GM12878 (cell line): ENCODE measurements around the gene ATG5. TPM values are rescaled to one million over a fixed set of nuclear protein-coding genes. Genes with fewer than 3 reads are reported as not detected.

Experiments
- ATAC-seq: fragments of 200-7000 bp; cut with Tn5 transposase; 3 replicates; pipeline ENCODE4 v1.9.1; 2020; ENCODE audit warnings: mild to moderate bottlenecking, moderate library complexity
- BruUV-seq: library from RNA; stranded (reverse); fragments of 400-500 nt; replicated peaks from 2 replicates; lab custom pipeline; 2021; lab: Mats Ljungman, UMichigan
- CTCF ChIA-PET: fragments of 300-600 bp; sonication (Branson Sonifier 250); formaldehyde crosslinking; extraction: SDS; loops from one replicate; lab custom pipeline; 2021; ENCODE audit warnings: inconsistent platforms; lab: Yijun Ruan, JAX
- POLR2A ChIA-PET: fragments of 350-600 bp; formaldehyde crosslinking; extraction: SDS; loops from one replicate; lab custom pipeline; 2021; ENCODE audit warnings: inconsistent platforms; lab: Charles Lee
- RAD21 ChIA-PET: fragments of 300-600 bp; sonication (Branson Sonifier 250); formaldehyde crosslinking; loops from one replicate; lab custom pipeline; 2023; ENCODE audit warnings: antibody characterized with exemption; ENCODE audit not compliant: unreplicated experiment; lab: Charles Lee
- SMC1A ChIA-PET: fragments of 300-600 bp; sonication (Branson Sonifier 250); formaldehyde crosslinking; loops from one replicate; lab custom pipeline; 2023; ENCODE audit not compliant: unreplicated experiment, uncharacterized antibody; lab: Charles Lee
- DNase-seq: peaks from one replicate; pipeline ENCODE4 v3.0.0-alpha.2; 2011; ENCODE audit warnings: low read depth, low spot score
- FAIRE-seq: peaks from 3 replicates; lab custom pipeline; 2011; peaks lifted over from hg19 to GRCh38; lab: Jason Lieb, UNC
- H2AFZ ChIP-seq: 2 replicates; pipeline ENCODE4 v1.6.0; 2011; ENCODE audit warnings: low read depth, low read length, control low read depth; ENCODE audit not compliant: control insufficient read depth
- H3K27ac ChIP-seq: 2 replicates; pipeline ENCODE4 v1.5.1; 2011; ENCODE audit warnings: control low read depth; ENCODE audit not compliant: control insufficient read depth, insufficient read depth
- H3K27me3 ChIP-seq, 2 experiments: replicated peaks in 1 of 2; 2 replicates each; pipeline versions ENCODE4 v1.6.0 to v1.6.1; 2011; ENCODE audit warnings: low read length in 1 of 2; ENCODE audit not compliant: control insufficient read depth in 2 of 2, insufficient read depth in 2 of 2
- H3K36me3 ChIP-seq, 2 experiments: 2 replicates each; pipeline ENCODE4 v1.5.1; 2011; ENCODE audit warnings: low read length in 1 of 2; ENCODE audit not compliant: control insufficient read depth in 2 of 2, insufficient read depth in 2 of 2
- H3K4me1 ChIP-seq: 2 replicates; pipeline ENCODE4 v1.6.1; 2011; ENCODE audit warnings: mild to moderate bottlenecking, low read length, moderate library complexity, mixed read lengths; ENCODE audit not compliant: control insufficient read depth, insufficient read depth
- H3K4me2 ChIP-seq: 2 replicates; pipeline ENCODE4 v1.6.0; 2011; ENCODE audit warnings: control low read depth; ENCODE audit not compliant: control insufficient read depth, insufficient read depth
- H3K4me3 ChIP-seq: fragments of 200-600 bp; sonication (generic); 2 replicates; pipeline ENCODE4 v1.5.1; 2016
- H3K79me2 ChIP-seq: 2 replicates; pipeline ENCODE4 v1.6.0; 2011; ENCODE audit warnings: low read length; ENCODE audit not compliant: control insufficient read depth, insufficient read depth
- H3K9ac ChIP-seq: 2 replicates; pipeline ENCODE4 v1.8.0; 2011; ENCODE audit warnings: low read length, control low read depth, mixed read lengths; ENCODE audit not compliant: control insufficient read depth, insufficient read depth
- H3K9me3 ChIP-seq: replicated peaks from 3 replicates; pipeline ENCODE4 v1.5.1; 2011; ENCODE audit warnings: mild to moderate bottlenecking, low read length; ENCODE audit not compliant: control insufficient read depth, insufficient read depth
- H4K20me1 ChIP-seq: 2 replicates; pipeline ENCODE4 v1.6.0; 2011; ENCODE audit not compliant: control insufficient read depth, insufficient read depth
- BCL11A ChIP-seq: IDR thresholded peaks from 2 replicates; pipeline ENCODE4 v1.6.1; 2011; ENCODE audit warnings: low read depth, low read length
- CREM ChIP-seq: IDR thresholded peaks from 2 replicates; pipeline ENCODE4 v1.6.1; 2014; ENCODE audit warnings: antibody characterized with exemption, low read depth
- EP300 ChIP-seq, 2 experiments: fragments of 150-350 bp in 1 of 2; IDR thresholded peaks; 2 replicates each; pipeline ENCODE4 v1.6.1; 2011 to 2012; ENCODE audit warnings: low read depth in 2 of 2, low read length in 2 of 2, borderline replicate concordance in 1 of 2, improper control_type of control experiment in 1 of 2, inconsistent platforms in 1 of 2; ENCODE audit not compliant: control insufficient read depth in 1 of 2
- IKZF2 ChIP-seq, 2 experiments: fragments of 450-650 bp; IDR thresholded peaks; 2 replicates each; pipeline ENCODE4 v1.6.1; 2017; ENCODE audit warnings: mild to moderate bottlenecking in 2 of 2, moderate library complexity in 2 of 2
- JUNB ChIP-seq: IDR thresholded peaks from 2 replicates; pipeline ENCODE4 v1.6.1; 2016; ENCODE audit warnings: antibody characterized with exemption, mild to moderate bottlenecking
- MTA2 ChIP-seq: fragments of 450-650 bp; IDR thresholded peaks from 2 replicates; pipeline ENCODE4 v1.6.1; 2016; ENCODE audit warnings: low read depth, mild to moderate bottlenecking, moderate library complexity
- NBN ChIP-seq: fragments of 450-650 bp; IDR thresholded peaks from 2 replicates; pipeline ENCODE4 v1.6.1; 2016
- NFIC ChIP-seq: IDR thresholded peaks from 2 replicates; pipeline ENCODE4 v1.6.1; 2012; ENCODE audit warnings: low read depth, mild to moderate bottlenecking, inconsistent platforms, low read length, moderate library complexity
- NR2F1 ChIP-seq: fragments of 450-650 bp; conservative IDR thresholded peaks from 2 replicates; pipeline ENCODE4 v1.6.1; 2017; ENCODE audit warnings: mild to moderate bottlenecking
- PKNOX1 ChIP-seq: fragments of 450-650 bp; IDR thresholded peaks from 2 replicates; pipeline ENCODE4 v1.6.1; 2016; ENCODE audit warnings: mild to moderate bottlenecking
- RFX5 ChIP-seq: IDR thresholded peaks from 2 replicates; pipeline ENCODE4 v1.6.1; 2011; ENCODE audit warnings: low read depth, low read length, improper control_type of control experiment
- RUNX3 ChIP-seq: IDR thresholded peaks from 2 replicates; pipeline ENCODE4 v1.6.1; 2012; ENCODE audit warnings: low read length, inconsistent platforms
- ZSCAN29 ChIP-seq: fragments of 450-650 bp; IDR thresholded peaks from 2 replicates; pipeline ENCODE4 v1.6.1; 2017; ENCODE audit warnings: mild to moderate bottlenecking, moderate library complexity
- WGBS: methylation state at CpG from one replicate; pipeline ENCODE4 v1.1.6; 2016; ENCODE audit warnings: low lambda C conversion rate; ENCODE audit not compliant: insufficient replicate concordance, insufficient coverage; ENCODE audit errors: missing lambda C conversion rate; 5-methylcytosine and 5-hydroxymethylcytosine counted together
- in situ Hi-C: fragments of 300-500 bp; cut with MboI; formaldehyde crosslinking; loops from 9 replicates; pipeline ENCODE4 v1.14.3; 2018; ENCODE audit warnings: mixed read lengths
- intact Hi-C: fragments of 100-400 bp; cut with micrococcal nuclease; formaldehyde crosslinking; loops from one replicate; pipeline ENCODE4 v1.14.2; 2022; ENCODE audit not compliant: unreplicated experiment
- polyA plus RNA-seq, 11 experiments: library from polyadenylated mRNA; depleted of rRNA in 4 of 11; unstranded in 6 of 11; stranded (reverse) in 5 of 11; fragments of >200 nt; fragmentation: Nextera tagmentation in 4 of 11; fragmentation: Illumina TruSeq in 1 of 11; extraction: Ambion mirVana in 4 of 11; extraction: Trizol in 1 of 11; gene quantifications; 1 replicate in 1 of 11; 2 replicates in 10 of 11; pipeline versions ENCODE4 v1.2.1 to v1.2.3, GENCODE V29; 2011 to 2016; ENCODE audit warnings: inconsistent platforms in 2 of 11, missing spikeins in 2 of 11, low read depth in 1 of 11
- total RNA-seq, 4 experiments: library from RNA; depleted of rRNA in 3 of 4; stranded (reverse); fragments of >200 nt in 3 of 4; fragmentation: Illumina TruSeq in 1 of 4; extraction: Trizol in 1 of 4; gene quantifications; 2 replicates each; pipeline versions ENCODE4 v1.2.1 to v1.2.3, GENCODE V29; 2013 to 2021
- TF ChIP-seq, protein P1 (sequence below): fragments of 450-650 bp; IDR thresholded peaks from 2 replicates; pipeline ENCODE4 v1.6.1; 2017; ENCODE audit warnings: low read depth, mild to moderate bottlenecking, moderate library complexity
- TF ChIP-seq, protein P2 (sequence below): IDR thresholded peaks from 2 replicates; pipeline ENCODE4 v1.6.1; 2012; ENCODE audit warnings: improper control_type of control experiment, low read depth, low read length; ENCODE audit not compliant: insufficient replicate concordance

The ATG5 gene
- total and polyA plus RNA-seq, 10 of the 15 experiments (the other 5 are each of a cell fraction or from before 2014, with no cell fraction given) = 12.9 to 51.8 (median 23.9) TPM

DNA sequence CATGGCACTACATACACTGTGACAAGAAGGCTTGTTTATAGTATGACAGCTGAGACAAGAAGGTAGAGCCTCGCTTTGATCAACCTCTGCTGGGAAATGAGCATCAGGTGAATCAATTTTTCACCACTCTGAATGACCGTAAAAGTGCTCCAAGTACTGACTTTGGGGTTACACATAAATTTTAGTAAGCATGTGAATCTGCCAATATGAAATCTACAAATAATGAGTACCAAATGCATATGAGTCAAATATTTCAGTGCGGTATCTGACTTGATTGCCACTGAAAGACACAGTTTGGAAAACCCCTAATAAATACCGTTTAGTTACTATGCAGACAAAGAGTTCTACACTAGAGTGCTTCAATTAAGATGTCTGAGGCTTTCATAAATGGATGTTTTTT, 77.8 kb downstream of the ATG5 start:
- no TSS peak for BruUV-seq
- ChIA-PET CTCF (interaction anchor here (1.0 to 1.4 kb wide), 2 partner anchors 9 to 11 kb away, joined by 3 to 4 read pairs; no protein-coding TSS in a partner anchor), SMC1A (interaction anchor here (1.1 to 1.6 kb wide), 6 partner anchors 9 to 85 kb away, joined by 3 to 5 read pairs (median 4); no protein-coding TSS in a partner anchor), POLR2A (no interaction called here), RAD21 (no interaction called here)
- peak; percentile 56 for ATAC-seq
- Histone ChIP-seq H3K4me3 (no peak overlapping the region), H3K36me3 (no peaks in the 10 kb centered on the region; a peak in 1 of 4 replicates), H2AFZ (no peak overlapping the region), H3K27ac (peak overlapping the region; percentile 49), H3K9ac (no peak overlapping the region), H4K20me1 (no peaks in the 10 kb centered on the region), H3K27me3 (no peaks in the 10 kb centered on the region)
- peak; percentile 30 for DNase-seq
- 4% methylated on average over 4 of the region's 4 CpGs for WGBS
- intact Hi-C loops = no loop called here
- 0 out of 2 replicates have a peak, but pooled peaks have one; percentile 26 for TF ChIP-seq BCL11A
- peak; percentile 40 for TF ChIP-seq RFX5
- TF ChIP-seq, protein P1, sequence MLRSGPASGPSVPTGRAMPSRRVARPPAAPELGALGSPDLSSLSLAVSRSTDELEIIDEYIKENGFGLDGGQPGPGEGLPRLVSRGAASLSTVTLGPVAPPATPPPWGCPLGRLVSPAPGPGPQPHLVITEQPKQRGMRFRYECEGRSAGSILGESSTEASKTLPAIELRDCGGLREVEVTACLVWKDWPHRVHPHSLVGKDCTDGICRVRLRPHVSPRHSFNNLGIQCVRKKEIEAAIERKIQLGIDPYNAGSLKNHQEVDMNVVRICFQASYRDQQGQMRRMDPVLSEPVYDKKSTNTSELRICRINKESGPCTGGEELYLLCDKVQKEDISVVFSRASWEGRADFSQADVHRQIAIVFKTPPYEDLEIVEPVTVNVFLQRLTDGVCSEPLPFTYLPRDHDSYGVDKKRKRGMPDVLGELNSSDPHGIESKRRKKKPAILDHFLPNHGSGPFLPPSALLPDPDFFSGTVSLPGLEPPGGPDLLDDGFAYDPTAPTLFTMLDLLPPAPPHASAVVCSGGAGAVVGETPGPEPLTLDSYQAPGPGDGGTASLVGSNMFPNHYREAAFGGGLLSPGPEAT = peak; percentile 69
- TF ChIP-seq, protein P2, sequence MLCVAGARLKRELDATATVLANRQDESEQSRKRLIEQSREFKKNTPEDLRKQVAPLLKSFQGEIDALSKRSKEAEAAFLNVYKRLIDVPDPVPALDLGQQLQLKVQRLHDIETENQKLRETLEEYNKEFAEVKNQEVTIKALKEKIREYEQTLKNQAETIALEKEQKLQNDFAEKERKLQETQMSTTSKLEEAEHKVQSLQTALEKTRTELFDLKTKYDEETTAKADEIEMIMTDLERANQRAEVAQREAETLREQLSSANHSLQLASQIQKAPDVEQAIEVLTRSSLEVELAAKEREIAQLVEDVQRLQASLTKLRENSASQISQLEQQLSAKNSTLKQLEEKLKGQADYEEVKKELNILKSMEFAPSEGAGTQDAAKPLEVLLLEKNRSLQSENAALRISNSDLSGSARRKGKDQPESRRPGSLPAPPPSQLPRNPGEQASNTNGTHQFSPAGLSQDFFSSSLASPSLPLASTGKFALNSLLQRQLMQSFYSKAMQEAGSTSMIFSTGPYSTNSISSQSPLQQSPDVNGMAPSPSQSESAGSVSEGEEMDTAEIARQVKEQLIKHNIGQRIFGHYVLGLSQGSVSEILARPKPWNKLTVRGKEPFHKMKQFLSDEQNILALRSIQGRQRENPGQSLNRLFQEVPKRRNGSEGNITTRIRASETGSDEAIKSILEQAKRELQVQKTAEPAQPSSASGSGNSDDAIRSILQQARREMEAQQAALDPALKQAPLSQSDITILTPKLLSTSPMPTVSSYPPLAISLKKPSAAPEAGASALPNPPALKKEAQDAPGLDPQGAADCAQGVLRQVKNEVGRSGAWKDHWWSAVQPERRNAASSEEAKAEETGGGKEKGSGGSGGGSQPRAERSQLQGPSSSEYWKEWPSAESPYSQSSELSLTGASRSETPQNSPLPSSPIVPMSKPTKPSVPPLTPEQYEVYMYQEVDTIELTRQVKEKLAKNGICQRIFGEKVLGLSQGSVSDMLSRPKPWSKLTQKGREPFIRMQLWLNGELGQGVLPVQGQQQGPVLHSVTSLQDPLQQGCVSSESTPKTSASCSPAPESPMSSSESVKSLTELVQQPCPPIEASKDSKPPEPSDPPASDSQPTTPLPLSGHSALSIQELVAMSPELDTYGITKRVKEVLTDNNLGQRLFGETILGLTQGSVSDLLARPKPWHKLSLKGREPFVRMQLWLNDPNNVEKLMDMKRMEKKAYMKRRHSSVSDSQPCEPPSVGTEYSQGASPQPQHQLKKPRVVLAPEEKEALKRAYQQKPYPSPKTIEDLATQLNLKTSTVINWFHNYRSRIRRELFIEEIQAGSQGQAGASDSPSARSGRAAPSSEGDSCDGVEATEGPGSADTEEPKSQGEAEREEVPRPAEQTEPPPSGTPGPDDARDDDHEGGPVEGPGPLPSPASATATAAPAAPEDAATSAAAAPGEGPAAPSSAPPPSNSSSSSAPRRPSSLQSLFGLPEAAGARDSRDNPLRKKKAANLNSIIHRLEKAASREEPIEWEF = peak; percentile 27
- TF ChIP-seq RUNX3 = peak; percentile 51
- TF ChIP-seq JUNB = no peak; the same call in none of the 2 replicates
- TF ChIP-seq EP300 (IDR thresholded peaks at IDR 0.05; ENCODE audit: borderline replicate concordance in 1 of 2, control insufficient read depth in 1 of 2, low read depth in 2 of 2, low read length in 2 of 2) = peak in 1 of 2 experiments; percentile 64; a peak in 1 of 4 replicates
- TF ChIP-seq PKNOX1 = peak; percentile 37; the same call in 1 of the 2 replicates
- TF ChIP-seq CREM = peak; percentile 33; the same call in 1 of the 2 replicates
- TF ChIP-seq NBN = no peak
- TF ChIP-seq NFIC = peak; percentile 47; the same call in 1 of the 2 replicates
- 0 out of 2 replicates have a peak, but pooled peaks have one; percentile 14 for TF ChIP-seq NR2F1
- TF ChIP-seq MTA2 = peak; percentile 52; the same call in 1 of the 2 replicates
- no peak for TF ChIP-seq ZSCAN29
- TF ChIP-seq IKZF2 (IDR thresholded peaks at IDR 0.05) = no peak
- TF ChIP-seq, all 136 proteins: peak for 11
- peak overlapping the region; percentile 31 for H3K4me2 ChIP-seq
- no peak for FAIRE-seq
- peaks cover 27% of the 10 kb centered on the region for H3K4me1 ChIP-seq
- H3K9me3 ChIP-seq = no peaks in the 10 kb centered on the region
- in situ Hi-C loops = no loop called here
- no peaks in the 10 kb centered on the region; the same call in none of the 2 replicates for H3K79me2 ChIP-seq
